Activated CD4-positive, alpha-beta memory T cell treated with anti-CD3 and anti-CD28 coated beads, Interleukin-2, amount 10 ng/mL, durations not matched to agents 7 days and 5 days (primary cell): Measurements from ENCODE around the gene LDLRAD2. TPM values are rescaled to one million over a fixed set of nuclear protein-coding genes. Genes with fewer than 3 reads are reported as not detected.

Source experiments
- CTCF ChIA-PET: fragments of 350-600 bp; sonication (Branson Sonifier 250); formaldehyde crosslinking; loops from one replicate; lab custom pipeline; 2021; ENCODE audit warnings: antibody characterized with exemption, inconsistent platforms; lab: Charles Lee
- POLR2A ChIA-PET: fragments of 350-600 bp; sonication (Branson Sonifier 250); formaldehyde crosslinking; loops from one replicate; lab custom pipeline; 2021; ENCODE audit warnings: antibody characterized with exemption; lab: Charles Lee
- DNase-seq: peaks from one replicate; pipeline ENCODE4 v3.0.0-alpha.2; 2020
- H3K27ac Mint-ChIP-seq: one replicate; pipeline ENCODE4 v1.8.0; 2021; ENCODE audit warnings: mild to moderate bottlenecking, mixed read lengths
- H3K27me3 Mint-ChIP-seq: one replicate; pipeline ENCODE4 v1.8.0; 2021; ENCODE audit warnings: mixed read lengths
- H3K36me3 Mint-ChIP-seq: one replicate; pipeline ENCODE4 v1.8.0; 2021; ENCODE audit warnings: low read depth, mixed read lengths
- H3K4me1 Mint-ChIP-seq: one replicate; pipeline ENCODE4 v1.8.0; 2021; ENCODE audit warnings: mixed read lengths
- H3K4me3 Mint-ChIP-seq: one replicate; pipeline ENCODE4 v1.8.0; 2021; ENCODE audit warnings: mild to moderate bottlenecking, mixed read lengths
- H3K9me3 Mint-ChIP-seq: one replicate; pipeline ENCODE4 v1.8.0; 2021; ENCODE audit warnings: mixed read lengths
- total RNA-seq, 2 experiments: library from RNA; stranded (reverse); gene quantifications; one replicate each; pipeline ENCODE4 v1.2.3, GENCODE V29; 2021

Gene LDLRAD2
- total RNA-seq, 2 experiments from 2014 or later: not detected

- no peaks in the 10 kb centered on the region for H3K36me3 Mint-ChIP-seq
- H3K4me1 Mint-ChIP-seq: peaks cover 17% of the 10 kb centered on the region
- no peak overlapping the region for H3K4me3 Mint-ChIP-seq
- ChIA-PET POLR2A (no interaction called here), CTCF (no interaction called here)
- no peak overlapping the region for H3K27ac Mint-ChIP-seq
- no peak for DNase-seq
- H3K27me3 Mint-ChIP-seq: no peaks in the 10 kb centered on the region
- no peaks in the 10 kb centered on the region for H3K9me3 Mint-ChIP-seq
These were observed 43.4 kb downstream of the LDLRAD2 start for GRCh38 chr1:21855257-21856096.

- no peak for DNase-seq
- Mint-ChIP-seq H3K27ac (no peak overlapping the region), H3K4me1 (peaks cover 14% of the 10 kb centered on the region), H3K36me3 (no peaks in the 10 kb centered on the region), H3K4me3 (no peak overlapping the region), H3K9me3 (no peaks in the 10 kb centered on the region), H3K27me3 (no peaks in the 10 kb centered on the region)
- ChIA-PET CTCF (no interaction called here), POLR2A (no interaction called here)
These were observed 45.2 kb downstream of the LDLRAD2 start for GRCh38 chr1:21857142-21857839.

DNA sequence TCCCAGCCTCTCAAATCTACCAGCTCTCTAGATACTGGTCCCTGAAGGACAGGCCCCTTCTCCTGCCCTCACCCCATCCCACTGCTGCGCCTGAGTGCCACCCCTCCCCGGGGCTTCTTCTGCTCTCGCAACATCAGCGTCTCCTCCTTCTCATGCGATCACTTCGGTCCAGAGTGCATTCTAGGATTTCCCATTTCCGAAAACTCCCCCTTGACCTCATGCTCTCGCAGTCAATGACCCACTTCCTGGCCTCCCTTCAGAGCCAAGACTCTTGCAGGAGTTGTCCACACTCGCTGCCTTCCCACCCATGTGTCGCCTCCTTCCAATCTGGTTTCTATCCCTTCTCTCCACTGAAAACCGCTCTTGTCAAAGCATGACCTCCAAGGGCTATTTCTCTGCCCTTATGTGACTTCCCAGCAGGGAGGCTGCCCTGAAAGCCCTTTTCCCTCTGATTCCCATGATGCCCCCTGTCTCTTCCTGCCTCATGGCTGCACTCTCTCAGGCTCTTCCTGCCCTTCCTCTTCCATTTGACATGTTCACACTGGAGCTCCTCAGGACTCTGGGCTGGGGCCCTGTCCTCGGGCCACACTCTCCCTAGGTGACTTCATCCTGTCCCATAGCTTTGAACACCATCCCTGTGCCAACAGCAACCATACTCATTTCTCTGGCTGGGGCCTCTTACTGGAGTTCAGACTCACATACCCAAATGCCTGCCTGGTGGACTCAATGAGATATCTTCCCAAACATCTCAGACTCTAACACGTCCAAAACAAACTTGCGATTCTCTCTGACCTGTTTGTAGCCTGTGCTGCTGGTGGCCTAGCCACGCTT, 46.0 kb downstream of the LDLRAD2 start:
- CTCF ChIA-PET: no interaction called here
- DNase-seq: no peak
- no peaks in the 10 kb centered on the region for H3K9me3 Mint-ChIP-seq
- POLR2A ChIA-PET: no interaction called here
- H3K27ac Mint-ChIP-seq: no peak overlapping the region
- no peaks in the 10 kb centered on the region for H3K27me3 Mint-ChIP-seq
- no peak overlapping the region for H3K4me3 Mint-ChIP-seq
- H3K4me1 Mint-ChIP-seq: peaks cover 12% of the 10 kb centered on the region
- no peaks in the 10 kb centered on the region for H3K36me3 Mint-ChIP-seq

DNA sequence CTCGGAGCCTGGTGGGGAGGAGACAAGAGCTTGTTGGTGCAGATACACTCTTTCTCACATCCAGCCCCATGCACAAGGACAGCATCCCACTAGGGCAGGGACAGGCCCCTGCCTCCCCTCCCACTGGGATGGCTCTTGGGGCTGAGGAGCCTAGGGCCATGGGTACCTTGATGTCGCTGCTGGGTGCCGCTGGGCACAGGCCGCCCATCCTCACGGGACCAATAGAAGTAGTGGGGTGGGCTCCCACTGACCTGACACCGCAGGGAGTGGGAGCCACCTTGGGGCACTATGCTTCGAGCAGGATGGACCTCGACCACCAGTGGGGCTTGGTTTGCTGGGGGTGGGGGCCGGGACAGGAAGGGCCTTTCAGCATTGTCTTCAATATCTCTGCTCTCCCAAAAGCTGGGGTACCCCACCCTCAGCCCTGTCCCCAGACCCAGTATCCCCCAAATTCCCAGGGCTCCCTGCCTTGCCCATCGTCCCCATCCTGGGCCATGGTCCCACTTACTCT, 47.7 kb downstream of the LDLRAD2 start:
- H3K4me1 Mint-ChIP-seq: peaks cover 9% of the 10 kb centered on the region
- H3K27me3 Mint-ChIP-seq: no peaks in the 10 kb centered on the region
- no peak overlapping the region for H3K27ac Mint-ChIP-seq
- H3K36me3 Mint-ChIP-seq: no peaks in the 10 kb centered on the region
- POLR2A ChIA-PET: no interaction called here
- no peak for DNase-seq
- no peaks in the 10 kb centered on the region for H3K9me3 Mint-ChIP-seq
- CTCF ChIA-PET: no interaction called here
- no peak overlapping the region for H3K4me3 Mint-ChIP-seq

DNA sequence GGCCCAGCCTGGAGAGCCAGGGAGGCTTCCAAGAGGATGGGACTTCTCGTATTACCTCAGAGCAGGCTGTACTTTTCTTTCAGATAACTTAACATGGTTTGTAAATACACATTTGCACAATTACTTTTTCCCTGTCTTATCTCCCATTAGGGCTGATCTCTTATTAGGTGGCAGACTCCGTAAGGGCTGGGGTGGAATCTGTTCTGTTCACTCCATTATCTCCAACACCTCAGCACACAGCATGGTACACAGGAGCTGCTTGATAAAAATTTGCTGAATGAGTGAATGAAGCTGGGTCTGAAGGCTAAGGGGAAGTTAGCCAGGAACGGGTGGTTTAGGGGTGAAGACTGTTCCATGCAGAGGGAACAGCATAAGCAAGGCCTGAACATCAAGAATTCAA, 48.9 kb downstream of the LDLRAD2 start:
- Mint-ChIP-seq H3K27ac (no peak overlapping the region), H3K4me3 (no peak overlapping the region), H3K4me1 (peaks cover 9% of the 10 kb centered on the region), H3K9me3 (no peaks in the 10 kb centered on the region), H3K36me3 (no peaks in the 10 kb centered on the region), H3K27me3 (no peaks in the 10 kb centered on the region)
- ChIA-PET POLR2A (no interaction called here), CTCF (no interaction called here)
- no peak for DNase-seq

DNA sequence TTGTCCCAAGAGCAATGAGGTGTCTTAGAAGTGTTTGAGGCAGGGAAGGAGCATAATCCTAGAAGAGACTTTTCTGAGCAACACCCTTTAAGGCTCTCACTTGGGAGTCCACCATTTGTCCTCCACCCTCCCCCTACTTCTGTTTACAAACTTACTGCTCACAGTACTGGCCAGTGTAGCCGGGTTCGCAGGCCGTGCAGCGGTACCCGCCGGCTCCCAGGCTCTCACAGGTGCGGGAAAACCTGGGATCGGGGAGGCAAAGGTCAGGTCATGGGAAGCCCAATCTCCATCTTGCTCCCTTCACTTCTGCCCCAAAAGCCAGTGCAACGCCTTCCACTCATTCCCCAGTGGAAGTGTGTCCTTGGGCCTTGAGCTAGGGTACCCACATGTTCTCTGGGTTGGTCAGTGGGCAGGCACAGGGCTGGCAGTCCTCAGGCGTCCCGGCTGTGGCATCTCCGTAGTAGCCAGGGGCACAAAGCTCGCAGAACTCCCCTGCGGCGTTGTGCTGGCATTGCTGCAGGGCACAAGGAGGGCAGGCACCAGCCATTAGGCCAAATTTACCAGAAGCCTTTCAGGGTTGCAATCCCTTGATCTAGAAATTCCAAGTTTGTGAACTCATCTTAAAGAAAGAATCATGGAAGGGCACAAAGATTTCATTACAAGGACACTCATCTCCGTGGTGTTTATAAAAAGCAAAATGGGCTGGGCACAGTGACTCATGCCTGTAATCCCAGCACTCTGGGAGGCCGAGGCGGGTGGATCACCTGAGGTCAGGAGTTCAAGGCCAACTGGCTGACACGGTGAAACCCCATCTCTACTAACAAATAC, 49.8 kb downstream of the LDLRAD2 start:
- H3K9me3 Mint-ChIP-seq: no peaks in the 10 kb centered on the region

DNA sequence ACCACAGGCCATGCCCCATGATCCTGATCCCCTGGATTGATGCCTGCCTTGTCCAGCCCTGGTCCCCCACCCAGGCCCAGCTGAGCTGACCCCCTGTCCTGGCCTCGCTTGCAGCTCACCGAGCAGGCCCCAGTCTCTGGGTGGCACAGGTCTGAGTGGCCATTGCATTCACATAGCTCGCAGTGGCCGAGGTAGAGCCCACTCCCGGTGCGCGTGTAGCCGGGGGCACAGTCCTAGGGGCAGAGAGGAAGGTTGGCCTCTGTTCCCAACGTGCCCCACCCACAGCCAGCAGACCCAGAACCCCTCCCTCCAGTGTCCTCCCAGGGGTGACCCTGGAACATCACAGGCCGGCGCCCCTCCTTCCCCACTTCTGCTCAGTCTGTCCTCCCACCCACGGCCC, 51.9 kb downstream of the LDLRAD2 start:
- no peaks in the 10 kb centered on the region for H3K9me3 Mint-ChIP-seq
- ChIA-PET POLR2A (no interaction called here), CTCF (interaction anchor here (0.7 kb wide), 1 partner anchor 354 kb away, joined by 4 read pairs; no protein-coding TSS in a partner anchor)
- no peak overlapping the region for H3K4me3 Mint-ChIP-seq
- no peaks in the 10 kb centered on the region for H3K27me3 Mint-ChIP-seq
- no peaks in the 10 kb centered on the region for H3K4me1 Mint-ChIP-seq
- no peak for DNase-seq
- no peaks in the 10 kb centered on the region for H3K36me3 Mint-ChIP-seq
- H3K27ac Mint-ChIP-seq: no peak overlapping the region

More for the DNA sequence above, 49.8 kb downstream of the LDLRAD2 start:
- H3K4me1 Mint-ChIP-seq: peaks cover 9% of the 10 kb centered on the region
- CTCF ChIA-PET: no interaction called here
- no peak for DNase-seq
- H3K36me3 Mint-ChIP-seq: no peaks in the 10 kb centered on the region
- H3K27me3 Mint-ChIP-seq: no peaks in the 10 kb centered on the region
- no peak overlapping the region for H3K27ac Mint-ChIP-seq
- POLR2A ChIA-PET: no interaction called here
- no peak overlapping the region for H3K4me3 Mint-ChIP-seq

DNA sequence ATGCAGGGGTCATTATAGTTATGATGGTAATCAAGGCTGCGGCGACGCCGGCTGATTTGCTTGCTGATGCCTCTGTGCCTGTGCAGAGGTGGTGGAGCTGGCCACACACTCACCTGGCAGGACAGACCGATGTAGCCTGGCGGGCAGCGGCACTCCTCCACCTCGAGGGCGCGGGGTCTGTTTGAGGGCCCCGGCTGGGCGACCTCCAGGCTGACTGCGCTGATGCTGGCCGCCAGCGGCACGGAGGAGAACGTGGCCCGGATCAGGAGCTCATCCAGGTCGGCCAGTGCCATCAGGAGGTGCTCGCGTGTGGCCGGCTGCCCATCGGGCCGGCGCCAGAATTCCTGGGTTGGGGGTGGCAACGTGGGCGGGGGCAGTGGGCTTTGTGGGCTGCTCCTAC, 52.7 kb downstream of the LDLRAD2 start:
- CTCF ChIA-PET: no interaction called here

GRCh38 chr1:21865609-21865942, 53.5 kb downstream of the LDLRAD2 start:
- no peaks in the 10 kb centered on the region for H3K36me3 Mint-ChIP-seq
- H3K4me1 Mint-ChIP-seq: no peaks in the 10 kb centered on the region
- no peaks in the 10 kb centered on the region for H3K27me3 Mint-ChIP-seq

More for the DNA sequence above, 52.7 kb downstream of the LDLRAD2 start:
- no peak overlapping the region for H3K27ac Mint-ChIP-seq
- H3K9me3 Mint-ChIP-seq: no peaks in the 10 kb centered on the region
- no peak overlapping the region for H3K4me3 Mint-ChIP-seq
- POLR2A ChIA-PET: no interaction called here
- no peaks in the 10 kb centered on the region for H3K27me3 Mint-ChIP-seq
- H3K36me3 Mint-ChIP-seq: no peaks in the 10 kb centered on the region
- no peak for DNase-seq
- H3K4me1 Mint-ChIP-seq: no peaks in the 10 kb centered on the region

GRCh38 chr1:21865943-21866706, 54.1 kb downstream of the LDLRAD2 start:
- CTCF ChIA-PET: interaction anchor here (0.6 kb wide), 2 partner anchors 255 to 315 kb away, joined by 3 read pairs; no protein-coding TSS in a partner anchor
- POLR2A ChIA-PET: no interaction called here
- no peak overlapping the region for H3K27ac Mint-ChIP-seq
- DNase-seq: no peak
- H3K4me1 Mint-ChIP-seq: no peaks in the 10 kb centered on the region
- H3K27me3 Mint-ChIP-seq: no peaks in the 10 kb centered on the region
- H3K36me3 Mint-ChIP-seq: no peaks in the 10 kb centered on the region
- H3K9me3 Mint-ChIP-seq: no peaks in the 10 kb centered on the region
- no peak overlapping the region for H3K4me3 Mint-ChIP-seq

More at GRCh38 chr1:21865609-21865942, 53.5 kb downstream of the LDLRAD2 start:
- ChIA-PET CTCF (no interaction called here), POLR2A (no interaction called here)
- H3K27ac Mint-ChIP-seq: no peak overlapping the region
- H3K4me3 Mint-ChIP-seq: no peak overlapping the region
- no peaks in the 10 kb centered on the region for H3K9me3 Mint-ChIP-seq
- DNase-seq: no peak

DNA sequence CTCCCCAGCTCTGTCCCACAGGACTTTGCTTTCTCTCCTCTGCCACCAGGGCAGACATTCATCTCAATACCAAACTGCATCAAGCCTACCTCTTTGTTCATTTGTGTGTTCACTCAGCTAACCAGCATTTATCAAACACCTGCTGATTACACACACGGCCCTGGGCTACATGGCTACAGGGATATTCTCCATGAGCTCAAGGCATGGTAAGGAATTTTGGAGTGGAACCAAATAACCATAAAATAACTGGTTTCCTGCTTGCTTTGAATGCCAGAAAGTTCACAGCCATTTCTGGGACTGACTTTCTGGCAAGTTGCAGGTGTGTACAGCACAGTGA, 54.6 kb downstream of the LDLRAD2 start:
- Mint-ChIP-seq H3K27ac (no peak overlapping the region), H3K9me3 (no peaks in the 10 kb centered on the region), H3K27me3 (no peaks in the 10 kb centered on the region), H3K4me1 (no peaks in the 10 kb centered on the region), H3K4me3 (no peak overlapping the region), H3K36me3 (no peaks in the 10 kb centered on the region)
- DNase-seq: no peak
- POLR2A ChIA-PET: no interaction called here
- CTCF ChIA-PET: interaction anchor here (0.6 kb wide), 2 partner anchors 255 to 314 kb away, joined by 3 read pairs; no protein-coding TSS in a partner anchor
